Measurements from ENCODE around the gene HSP90AB1.

DNA sequence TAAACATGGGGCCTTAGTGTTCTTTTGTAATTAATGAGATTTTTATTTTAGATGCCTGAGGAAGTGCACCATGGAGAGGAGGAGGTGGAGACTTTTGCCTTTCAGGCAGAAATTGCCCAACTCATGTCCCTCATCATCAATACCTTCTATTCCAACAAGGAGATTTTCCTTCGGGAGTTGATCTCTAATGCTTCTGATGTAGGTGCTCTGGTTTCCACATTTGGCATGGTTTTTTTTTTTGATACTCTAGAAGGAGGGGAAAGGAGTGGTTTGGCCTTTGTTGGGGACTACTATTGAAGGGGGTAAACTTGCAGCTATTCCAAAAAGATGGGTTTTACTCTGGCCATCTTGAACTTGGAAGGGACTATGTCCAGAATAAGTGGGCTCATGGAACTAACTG is 1.7 kb downstream of the HSP90AB1 start:
- TF ChIP-seq FOXM1 (IDR thresholded peaks at IDR 0.05; ENCODE audit: low read depth) = no peak
- TF ChIP-seq, protein P1, sequence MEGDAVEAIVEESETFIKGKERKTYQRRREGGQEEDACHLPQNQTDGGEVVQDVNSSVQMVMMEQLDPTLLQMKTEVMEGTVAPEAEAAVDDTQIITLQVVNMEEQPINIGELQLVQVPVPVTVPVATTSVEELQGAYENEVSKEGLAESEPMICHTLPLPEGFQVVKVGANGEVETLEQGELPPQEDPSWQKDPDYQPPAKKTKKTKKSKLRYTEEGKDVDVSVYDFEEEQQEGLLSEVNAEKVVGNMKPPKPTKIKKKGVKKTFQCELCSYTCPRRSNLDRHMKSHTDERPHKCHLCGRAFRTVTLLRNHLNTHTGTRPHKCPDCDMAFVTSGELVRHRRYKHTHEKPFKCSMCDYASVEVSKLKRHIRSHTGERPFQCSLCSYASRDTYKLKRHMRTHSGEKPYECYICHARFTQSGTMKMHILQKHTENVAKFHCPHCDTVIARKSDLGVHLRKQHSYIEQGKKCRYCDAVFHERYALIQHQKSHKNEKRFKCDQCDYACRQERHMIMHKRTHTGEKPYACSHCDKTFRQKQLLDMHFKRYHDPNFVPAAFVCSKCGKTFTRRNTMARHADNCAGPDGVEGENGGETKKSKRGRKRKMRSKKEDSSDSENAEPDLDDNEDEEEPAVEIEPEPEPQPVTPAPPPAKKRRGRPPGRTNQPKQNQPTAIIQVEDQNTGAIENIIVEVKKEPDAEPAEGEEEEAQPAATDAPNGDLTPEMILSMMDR (IDR thresholded peaks at IDR 0.05) = no peak
- TF ChIP-seq TEAD4 (IDR thresholded peaks at IDR 0.05; ENCODE audit: borderline replicate concordance, insufficient read depth) = no peak
- no peak for TF ChIP-seq JUND (IDR thresholded peaks at IDR 0.05)
- TF ChIP-seq, protein P2, sequence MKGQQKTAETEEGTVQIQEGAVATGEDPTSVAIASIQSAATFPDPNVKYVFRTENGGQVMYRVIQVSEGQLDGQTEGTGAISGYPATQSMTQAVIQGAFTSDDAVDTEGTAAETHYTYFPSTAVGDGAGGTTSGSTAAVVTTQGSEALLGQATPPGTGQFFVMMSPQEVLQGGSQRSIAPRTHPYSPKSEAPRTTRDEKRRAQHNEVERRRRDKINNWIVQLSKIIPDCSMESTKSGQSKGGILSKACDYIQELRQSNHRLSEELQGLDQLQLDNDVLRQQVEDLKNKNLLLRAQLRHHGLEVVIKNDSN (IDR thresholded peaks at IDR 0.05; ENCODE audit: borderline replicate concordance, low read depth) = no peak
- TF ChIP-seq EP300 (IDR thresholded peaks at IDR 0.05; ENCODE audit: borderline replicate concordance in 1 of 2, low read depth in 1 of 2, low read length in 1 of 2) = no peak
- no peak for TF ChIP-seq EZH2phosphoT487 (IDR thresholded peaks at IDR 0.05; ENCODE audit: borderline replicate concordance, low read depth)
- no peak for TF ChIP-seq RFX5 (IDR thresholded peaks at IDR 0.05; ENCODE audit: low read length)

Measured in SK-N-SH (cell line).